GM12878 (cell line): ENCODE results near the gene BCAS3. TPM values are rescaled to one million over a fixed set of nuclear protein-coding genes. Genes with fewer than 3 reads are reported as not detected.

ENCODE experiments used
- ATAC-seq: fragments of 200-7000 bp; cut with Tn5 transposase; 3 replicates; pipeline ENCODE4 v1.9.1; 2020; ENCODE audit warnings: mild to moderate bottlenecking, moderate library complexity
- BruUV-seq: library from RNA; stranded (reverse); fragments of 400-500 nt; replicated peaks from 2 replicates; lab custom pipeline; 2021; lab: Mats Ljungman, UMichigan
- CTCF ChIA-PET: fragments of 300-600 bp; sonication (Branson Sonifier 250); formaldehyde crosslinking; extraction: SDS; loops from one replicate; lab custom pipeline; 2021; ENCODE audit warnings: inconsistent platforms; lab: Yijun Ruan, JAX
- POLR2A ChIA-PET: fragments of 350-600 bp; formaldehyde crosslinking; extraction: SDS; loops from one replicate; lab custom pipeline; 2021; ENCODE audit warnings: inconsistent platforms; lab: Charles Lee
- RAD21 ChIA-PET: fragments of 300-600 bp; sonication (Branson Sonifier 250); formaldehyde crosslinking; loops from one replicate; lab custom pipeline; 2023; ENCODE audit warnings: antibody characterized with exemption; ENCODE audit not compliant: unreplicated experiment; lab: Charles Lee
- SMC1A ChIA-PET: fragments of 300-600 bp; sonication (Branson Sonifier 250); formaldehyde crosslinking; loops from one replicate; lab custom pipeline; 2023; ENCODE audit not compliant: unreplicated experiment, uncharacterized antibody; lab: Charles Lee
- DNase-seq: peaks from one replicate; pipeline ENCODE4 v3.0.0-alpha.2; 2011; ENCODE audit warnings: low read depth, low spot score
- FAIRE-seq: peaks from 3 replicates; lab custom pipeline; 2011; peaks lifted over from hg19 to GRCh38; lab: Jason Lieb, UNC
- H2AFZ ChIP-seq: 2 replicates; pipeline ENCODE4 v1.6.0; 2011; ENCODE audit warnings: low read depth, low read length, control low read depth; ENCODE audit not compliant: control insufficient read depth
- H3K27ac ChIP-seq: 2 replicates; pipeline ENCODE4 v1.5.1; 2011; ENCODE audit warnings: control low read depth; ENCODE audit not compliant: control insufficient read depth, insufficient read depth
- H3K27me3 ChIP-seq, 2 experiments: replicated peaks in 1 of 2; 2 replicates each; pipeline versions ENCODE4 v1.6.0 to v1.6.1; 2011; ENCODE audit warnings: low read length in 1 of 2; ENCODE audit not compliant: control insufficient read depth in 2 of 2, insufficient read depth in 2 of 2
- H3K36me3 ChIP-seq, 2 experiments: 2 replicates each; pipeline ENCODE4 v1.5.1; 2011; ENCODE audit warnings: low read length in 1 of 2; ENCODE audit not compliant: control insufficient read depth in 2 of 2, insufficient read depth in 2 of 2
- H3K4me1 ChIP-seq: 2 replicates; pipeline ENCODE4 v1.6.1; 2011; ENCODE audit warnings: mild to moderate bottlenecking, low read length, moderate library complexity, mixed read lengths; ENCODE audit not compliant: control insufficient read depth, insufficient read depth
- H3K4me2 ChIP-seq: 2 replicates; pipeline ENCODE4 v1.6.0; 2011; ENCODE audit warnings: control low read depth; ENCODE audit not compliant: control insufficient read depth, insufficient read depth
- H3K4me3 ChIP-seq: fragments of 200-600 bp; sonication (generic); 2 replicates; pipeline ENCODE4 v1.5.1; 2016
- H3K79me2 ChIP-seq: 2 replicates; pipeline ENCODE4 v1.6.0; 2011; ENCODE audit warnings: low read length; ENCODE audit not compliant: control insufficient read depth, insufficient read depth
- H3K9ac ChIP-seq: 2 replicates; pipeline ENCODE4 v1.8.0; 2011; ENCODE audit warnings: low read length, control low read depth, mixed read lengths; ENCODE audit not compliant: control insufficient read depth, insufficient read depth
- H3K9me3 ChIP-seq: replicated peaks from 3 replicates; pipeline ENCODE4 v1.5.1; 2011; ENCODE audit warnings: mild to moderate bottlenecking, low read length; ENCODE audit not compliant: control insufficient read depth, insufficient read depth
- H4K20me1 ChIP-seq: 2 replicates; pipeline ENCODE4 v1.6.0; 2011; ENCODE audit not compliant: control insufficient read depth, insufficient read depth
- ATF7 ChIP-seq: fragments of 450-650 bp; IDR thresholded peaks from 2 replicates; pipeline ENCODE4 v1.6.1; 2016; ENCODE audit warnings: low read depth, mild to moderate bottlenecking
- CREB1 ChIP-seq: IDR thresholded peaks from 2 replicates; pipeline ENCODE4 v1.6.1; 2012; ENCODE audit warnings: low read depth, mild to moderate bottlenecking, inconsistent platforms
- ETV6 ChIP-seq, 2 experiments: fragments of 450-650 bp in 1 of 2; IDR thresholded peaks in 1 of 2; conservative IDR thresholded peaks in 1 of 2; 2 replicates each; pipeline ENCODE4 v1.6.1; 2014; ENCODE audit warnings: antibody characterized with exemption in 1 of 2, borderline replicate concordance in 1 of 2, low read depth in 1 of 2, mild to moderate bottlenecking in 1 of 2, moderate library complexity in 1 of 2
- IKZF1 ChIP-seq: fragments of 450-650 bp; conservative IDR thresholded peaks from 2 replicates; pipeline ENCODE4 v1.6.1; 2017; ENCODE audit warnings: antibody characterized with exemption, mild to moderate bottlenecking
- IKZF2 ChIP-seq, 2 experiments: fragments of 450-650 bp; IDR thresholded peaks; 2 replicates each; pipeline ENCODE4 v1.6.1; 2017; ENCODE audit warnings: mild to moderate bottlenecking in 2 of 2, moderate library complexity in 2 of 2
- MTA2 ChIP-seq: fragments of 450-650 bp; IDR thresholded peaks from 2 replicates; pipeline ENCODE4 v1.6.1; 2016; ENCODE audit warnings: low read depth, mild to moderate bottlenecking, moderate library complexity
- POU2F2 ChIP-seq: IDR thresholded peaks from 3 replicates; pipeline ENCODE4 v1.6.1; 2011; ENCODE audit warnings: low read depth, mild to moderate bottlenecking, low read length, borderline replicate concordance
- ZNF207 ChIP-seq: fragments of 450-650 bp; IDR thresholded peaks from 2 replicates; pipeline ENCODE4 v1.6.1; 2014; ENCODE audit warnings: antibody characterized with exemption, mild to moderate bottlenecking, borderline replicate concordance
- WGBS: methylation state at CpG from one replicate; pipeline ENCODE4 v1.1.6; 2016; ENCODE audit warnings: low lambda C conversion rate; ENCODE audit not compliant: insufficient replicate concordance, insufficient coverage; ENCODE audit errors: missing lambda C conversion rate; 5-methylcytosine and 5-hydroxymethylcytosine counted together
- in situ Hi-C: fragments of 300-500 bp; cut with MboI; formaldehyde crosslinking; loops from 9 replicates; pipeline ENCODE4 v1.14.3; 2018; ENCODE audit warnings: mixed read lengths
- intact Hi-C: fragments of 100-400 bp; cut with micrococcal nuclease; formaldehyde crosslinking; loops from one replicate; pipeline ENCODE4 v1.14.2; 2022; ENCODE audit not compliant: unreplicated experiment
- polyA plus RNA-seq, 11 experiments: library from polyadenylated mRNA; depleted of rRNA in 4 of 11; unstranded in 6 of 11; stranded (reverse) in 5 of 11; fragments of >200 nt; fragmentation: Nextera tagmentation in 4 of 11; fragmentation: Illumina TruSeq in 1 of 11; extraction: Ambion mirVana in 4 of 11; extraction: Trizol in 1 of 11; gene quantifications; 1 replicate in 1 of 11; 2 replicates in 10 of 11; pipeline versions ENCODE4 v1.2.1 to v1.2.3, GENCODE V29; 2011 to 2016; ENCODE audit warnings: inconsistent platforms in 2 of 11, missing spikeins in 2 of 11, low read depth in 1 of 11
- total RNA-seq, 4 experiments: library from RNA; depleted of rRNA in 3 of 4; stranded (reverse); fragments of >200 nt in 3 of 4; fragmentation: Illumina TruSeq in 1 of 4; extraction: Trizol in 1 of 4; gene quantifications; 2 replicates each; pipeline versions ENCODE4 v1.2.1 to v1.2.3, GENCODE V29; 2013 to 2021
- TF ChIP-seq, protein P1 (sequence below): fragments of 450-650 bp; IDR thresholded peaks from 2 replicates; pipeline ENCODE4 v1.6.1; 2018; ENCODE audit warnings: borderline replicate concordance, mild to moderate bottlenecking; ENCODE audit not compliant: partially characterized antibody

The BCAS3 gene
- total and polyA plus RNA-seq, 10 of the 15 experiments (the other 5 are each of a cell fraction or from before 2014, with no cell fraction given), result 2.1 to 11.0 (median 6.6) TPM

GRCh38 chr17:61057257-61057656, 379.6 kb downstream of the BCAS3 start:
- no peaks in the 10 kb centered on the region for H3K79me2 ChIP-seq
- ATAC-seq (peak; percentile 75), FAIRE-seq (no peak), DNase-seq (no peak)
- in situ Hi-C loops, result no loop called here
- no TSS peak for BruUV-seq
- SMC1A ChIA-PET, result interaction anchor here (1.1 to 1.4 kb wide), 2 partner anchors 10 to 14 kb away, joined by 5 to 6 read pairs; no protein-coding TSS in a partner anchor
- intact Hi-C loops, result no loop called here
- 13% methylated on average over 2 of the region's 2 CpGs for WGBS
- POLR2A ChIA-PET, result no interaction called here
- H3K9me3 ChIP-seq, result no peaks in the 10 kb centered on the region
- CTCF ChIA-PET, result interaction anchor here (0.6 to 1.6 kb wide), 3 partner anchors 9 to 123 kb away, joined by 3 to 5 read pairs (median 5); no protein-coding TSS in a partner anchor
- no peaks in the 10 kb centered on the region for H3K4me1 ChIP-seq
- TF ChIP-seq POU2F2 (no peak), IKZF2 (IDR thresholded peaks at IDR 0.05) (peak in 1 of 2 experiments; percentile 25; a peak in 1 of 4 replicates), ATF7 (peak; percentile 47; the same call in 1 of the 2 replicates), IKZF1 (peak; percentile 47; the same call in 1 of the 2 replicates), ZNF207 (no peak), MTA2 (peak; percentile 63), ETV6 (conservative IDR thresholded peaks at IDR 0.05 in 1 of 2, IDR thresholded peaks at IDR 0.05 in 1 of 2; ENCODE audit: borderline replicate concordance in 1 of 2, low read depth in 1 of 2) (peak in 1 of 2 experiments; percentile 29; a peak in 1 of 4 replicates), CREB1 (no peak)
- TF ChIP-seq, protein P1, sequence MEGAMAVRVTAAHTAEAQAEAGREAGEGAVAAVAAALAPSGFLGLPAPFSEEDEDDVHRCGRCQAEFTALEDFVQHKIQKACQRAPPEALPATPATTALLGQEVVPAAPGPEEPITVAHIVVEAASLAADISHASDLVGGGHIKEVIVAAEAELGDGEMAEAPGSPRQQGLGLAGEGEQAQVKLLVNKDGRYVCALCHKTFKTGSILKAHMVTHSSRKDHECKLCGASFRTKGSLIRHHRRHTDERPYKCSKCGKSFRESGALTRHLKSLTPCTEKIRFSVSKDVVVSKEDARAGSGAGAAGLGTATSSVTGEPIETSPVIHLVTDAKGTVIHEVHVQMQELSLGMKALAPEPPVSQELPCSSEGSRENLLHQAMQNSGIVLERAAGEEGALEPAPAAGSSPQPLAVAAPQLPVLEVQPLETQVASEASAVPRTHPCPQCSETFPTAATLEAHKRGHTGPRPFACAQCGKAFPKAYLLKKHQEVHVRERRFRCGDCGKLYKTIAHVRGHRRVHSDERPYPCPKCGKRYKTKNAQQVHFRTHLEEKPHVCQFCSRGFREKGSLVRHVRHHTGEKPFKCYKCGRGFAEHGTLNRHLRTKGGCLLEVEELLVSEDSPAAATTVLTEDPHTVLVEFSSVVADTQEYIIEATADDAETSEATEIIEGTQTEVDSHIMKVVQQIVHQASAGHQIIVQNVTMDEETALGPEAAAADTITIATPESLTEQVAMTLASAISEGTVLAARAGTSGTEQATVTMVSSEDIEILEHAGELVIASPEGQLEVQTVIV, result no peak
- H2AFZ ChIP-seq, result no peak overlapping the region
- RAD21 ChIA-PET, result interaction anchor here (1.1 kb wide), 1 partner anchor 16 kb away, joined by 5 read pairs; no protein-coding TSS in a partner anchor
- H3K4me3 ChIP-seq, result no peak overlapping the region
- H3K4me2 ChIP-seq, result no peak overlapping the region
- H3K27ac ChIP-seq, result no peak overlapping the region
- no peaks in the 10 kb centered on the region for H3K36me3 ChIP-seq
- no peak overlapping the region for H3K9ac ChIP-seq
- H4K20me1 ChIP-seq, result no peaks in the 10 kb centered on the region
- no peaks in the 10 kb centered on the region for H3K27me3 ChIP-seq
